Right renal pelvis (tissue), 4 donors: ENCODE data around the gene PSPN. TPM values are rescaled to one million over a fixed set of nuclear protein-coding genes. Genes with fewer than 3 reads are reported as not detected.

Experiments used
- DNase-seq, 4 donors: peaks; one replicate each; pipeline ENCODE4 v3.0.0-alpha.2; 2013; ENCODE audit warnings: low read depth in 4 of 4, low spot score in 3 of 4, missing footprints in 1 of 4
- polyA plus RNA-seq, 4 donors: library from polyadenylated mRNA; unstranded; fragments of 120-200 nt; gene quantifications; one replicate each; pipeline ENCODE4 v1.2.1, GENCODE V29; 2013; ENCODE audit not compliant: insufficient read length in 4 of 4

The PSPN gene, protein sequence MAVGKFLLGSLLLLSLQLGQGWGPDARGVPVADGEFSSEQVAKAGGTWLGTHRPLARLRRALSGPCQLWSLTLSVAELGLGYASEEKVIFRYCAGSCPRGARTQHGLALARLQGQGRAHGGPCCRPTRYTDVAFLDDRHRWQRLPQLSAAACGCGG
- 1 to 10 TPM; 2.2 to 2.9 (median 2.6) TPM for polyA plus RNA-seq

GRCh38 chr19:6375411-6376010 is at the start of gene PSPN:
TSS of gene PSPN (minus strand) at chr19:6375933. CDS start at chr19:6375849, 84 bp downstream.
- no peak for DNase-seq

DNA sequence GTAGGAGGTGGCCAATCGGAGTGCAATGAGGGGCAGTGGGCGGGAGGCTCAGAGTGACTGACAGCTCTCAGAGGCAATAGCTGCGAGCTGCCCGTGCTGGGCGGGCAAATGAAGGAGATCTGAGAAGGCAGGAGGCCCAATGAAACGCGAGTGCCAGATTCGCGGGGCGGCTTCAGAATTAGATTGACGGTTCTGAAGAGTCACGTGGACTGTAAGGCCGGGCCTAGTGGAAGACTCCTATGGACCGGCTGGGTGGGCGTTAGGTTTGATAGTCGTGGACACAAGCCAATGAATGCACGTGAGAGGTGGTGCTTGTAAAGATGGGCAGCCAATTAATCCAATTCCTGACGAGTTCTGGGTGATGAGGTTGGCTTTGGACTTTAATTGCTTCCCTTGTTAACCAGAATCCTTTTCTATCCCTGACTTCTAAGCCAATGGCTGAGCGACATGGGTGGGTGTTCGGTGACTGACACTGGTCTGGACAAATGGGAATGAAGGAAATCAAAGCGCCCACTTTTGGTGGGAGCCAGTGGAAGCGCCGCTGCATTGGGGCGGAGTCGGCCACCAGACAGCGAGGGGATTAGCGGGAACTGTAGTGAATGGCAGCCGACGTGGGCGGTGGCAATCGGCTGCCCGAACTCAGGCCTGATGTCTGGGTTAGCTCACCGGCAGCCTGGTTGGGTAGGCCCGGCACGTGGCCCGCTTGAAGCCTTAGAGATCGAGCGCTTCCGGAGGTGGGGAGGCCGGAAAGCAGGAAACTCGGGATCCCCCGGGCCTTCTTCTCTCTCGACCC is 49.4 kb upstream of the PSPN start:
- DNase-seq, result peak; percentile 99 to 100 (median 100)

DNA sequence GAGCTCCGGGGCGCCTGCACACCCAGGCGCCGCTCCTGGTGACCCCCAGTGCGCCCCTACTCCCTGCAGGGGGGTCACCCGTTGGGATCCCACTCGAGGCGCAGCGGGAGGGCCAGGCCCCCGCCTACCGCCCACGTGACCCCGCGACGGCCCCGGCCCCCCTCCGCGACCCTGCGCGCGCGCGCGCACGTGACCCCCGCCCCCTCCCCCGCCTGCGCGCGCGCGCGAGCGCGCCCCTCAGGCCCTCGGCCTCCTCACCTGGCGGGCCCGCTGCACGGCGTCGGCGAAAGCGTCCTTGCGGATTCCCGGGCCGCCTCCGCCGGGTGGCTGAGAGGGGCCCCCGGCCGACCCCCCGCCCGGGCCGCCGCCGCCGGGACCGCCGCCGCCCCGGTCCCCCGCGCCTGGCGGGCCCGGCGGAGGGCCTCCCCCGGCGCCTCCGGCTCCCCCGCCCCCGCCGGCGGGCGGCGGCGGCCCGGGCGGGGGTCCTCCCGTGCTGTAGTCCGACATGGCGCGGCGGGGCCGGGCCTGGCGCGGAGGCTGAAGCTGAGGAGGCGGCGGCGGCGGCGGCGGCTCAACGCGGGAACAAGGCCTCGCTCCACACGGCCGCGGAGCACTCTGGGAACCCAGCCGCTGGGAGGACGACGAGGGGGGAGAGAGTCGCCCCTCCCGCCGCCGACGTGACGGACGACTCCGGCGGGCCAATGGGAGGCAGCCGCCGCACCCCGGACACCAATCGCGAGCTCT is 48.6 kb upstream of the PSPN start, which contains the start of gene KHSRP:
TSS of gene KHSRP (minus strand) at position 617 of the 744 bp plus-strand sequence. CDS start at position 507, 110 bp downstream.
- peak in 1 of 4 donors; percentile 96 for DNase-seq

DNA sequence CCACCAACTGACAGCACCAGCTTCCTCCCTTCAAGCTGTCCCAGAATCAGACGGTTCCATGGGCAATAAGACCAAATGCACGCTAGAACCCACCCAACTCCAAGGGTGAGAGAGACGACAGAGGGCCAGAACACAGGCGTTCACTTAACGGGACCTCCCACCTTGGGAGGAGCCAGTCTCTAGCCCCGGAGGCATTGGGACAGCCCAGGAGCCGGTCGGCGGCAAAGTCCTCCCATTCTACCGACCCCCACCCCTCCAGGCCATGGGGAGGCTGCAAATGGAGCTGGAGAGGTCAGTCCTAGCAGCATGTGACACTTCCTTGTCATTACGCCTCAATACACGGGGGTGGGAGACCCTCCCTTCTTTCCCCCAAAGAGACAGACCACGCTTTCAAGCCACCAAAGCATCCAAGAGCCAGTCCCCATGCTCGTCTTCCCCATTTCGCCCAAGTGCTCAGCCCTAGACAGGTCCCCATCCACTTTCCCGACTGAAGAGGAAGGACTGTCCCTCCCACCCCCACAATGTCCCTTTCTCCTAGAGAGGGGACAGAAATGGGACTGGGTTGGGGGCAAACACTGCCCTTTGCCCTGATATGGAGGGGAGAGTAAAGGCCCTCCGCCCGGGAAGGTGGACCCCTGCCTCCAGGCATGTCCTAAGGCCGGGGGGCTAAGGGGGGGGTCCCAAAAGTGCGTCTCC is 47.9 kb upstream of the PSPN start:
- no peak for DNase-seq

- DNase-seq, result no peak
These were observed 45.6 kb upstream of the PSPN start for GRCh38 chr19:6421075-6422014.

- DNase-seq, result no peak
These were observed 42.8 kb upstream of the PSPN start for GRCh38 chr19:6418562-6418932.

- no peak for DNase-seq
These were observed 42.2 kb upstream of the PSPN start for GRCh38 chr19:6417713-6418561.

DNA sequence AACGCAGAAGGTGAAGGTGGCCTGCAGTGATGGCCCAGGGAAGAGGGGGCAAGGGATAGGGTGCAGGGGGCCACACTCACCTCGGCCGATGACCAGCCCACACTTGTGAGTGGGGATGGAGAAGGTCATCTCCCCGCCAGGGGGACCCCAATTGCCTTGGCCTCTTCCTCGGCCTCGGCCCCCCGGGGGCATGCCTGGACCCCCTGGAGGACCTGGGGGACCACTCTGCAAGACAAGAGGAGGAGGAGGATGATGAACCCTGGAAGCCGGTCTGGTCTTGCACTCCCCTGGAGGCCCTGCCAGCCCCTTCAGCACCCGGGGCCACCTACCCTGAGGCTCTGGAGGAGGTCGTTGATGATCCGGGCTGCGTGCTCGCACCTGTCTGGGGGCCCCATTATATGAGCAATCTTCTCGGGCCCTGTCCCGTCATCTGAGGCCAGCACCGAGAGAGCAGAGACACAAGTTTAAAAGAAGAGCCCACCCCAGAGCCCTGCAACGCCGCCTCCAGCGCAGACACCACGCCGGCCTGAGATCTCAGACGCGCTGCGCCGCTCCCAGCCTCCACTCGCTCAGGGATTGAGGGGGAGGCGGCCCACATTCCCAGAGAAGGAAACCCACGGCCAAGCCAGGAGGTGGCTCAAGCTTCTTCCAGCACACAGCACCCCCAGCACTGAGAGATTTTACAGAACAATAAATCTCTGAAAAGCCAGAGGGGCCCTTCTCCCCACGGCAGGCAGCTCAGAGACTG is 41.1 kb upstream of the PSPN start:
- DNase-seq, result no peak

DNA sequence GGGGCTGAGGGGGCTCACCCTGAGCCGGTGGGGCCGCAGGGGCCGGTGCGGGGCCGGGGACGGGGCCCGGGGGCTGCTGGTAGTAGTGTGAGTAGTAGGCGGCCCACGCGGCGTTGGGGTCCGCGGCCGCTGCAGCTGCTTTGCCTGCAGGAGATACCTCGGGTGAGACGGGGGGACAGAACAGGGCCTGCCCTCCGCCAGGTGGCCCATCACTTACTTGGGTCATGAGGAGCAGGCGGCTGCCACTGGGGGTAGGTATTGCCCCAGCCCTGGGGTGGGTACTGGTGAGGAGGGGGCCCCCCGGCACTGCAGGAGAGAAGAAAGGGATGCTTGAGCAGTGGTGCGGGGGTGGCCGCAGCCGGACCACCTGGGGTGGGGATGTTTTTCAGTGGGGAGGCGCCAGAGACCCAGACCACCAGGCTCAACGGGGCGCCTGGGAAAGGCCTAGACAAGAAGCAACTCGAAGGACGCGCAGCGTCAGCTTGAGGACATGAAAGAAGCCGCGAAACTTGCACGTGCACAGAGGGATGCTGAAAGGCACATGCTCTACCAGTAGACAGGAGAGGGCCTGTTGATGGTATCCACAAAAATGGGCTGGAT is 40.0 kb upstream of the PSPN start:
- no peak for DNase-seq

DNA sequence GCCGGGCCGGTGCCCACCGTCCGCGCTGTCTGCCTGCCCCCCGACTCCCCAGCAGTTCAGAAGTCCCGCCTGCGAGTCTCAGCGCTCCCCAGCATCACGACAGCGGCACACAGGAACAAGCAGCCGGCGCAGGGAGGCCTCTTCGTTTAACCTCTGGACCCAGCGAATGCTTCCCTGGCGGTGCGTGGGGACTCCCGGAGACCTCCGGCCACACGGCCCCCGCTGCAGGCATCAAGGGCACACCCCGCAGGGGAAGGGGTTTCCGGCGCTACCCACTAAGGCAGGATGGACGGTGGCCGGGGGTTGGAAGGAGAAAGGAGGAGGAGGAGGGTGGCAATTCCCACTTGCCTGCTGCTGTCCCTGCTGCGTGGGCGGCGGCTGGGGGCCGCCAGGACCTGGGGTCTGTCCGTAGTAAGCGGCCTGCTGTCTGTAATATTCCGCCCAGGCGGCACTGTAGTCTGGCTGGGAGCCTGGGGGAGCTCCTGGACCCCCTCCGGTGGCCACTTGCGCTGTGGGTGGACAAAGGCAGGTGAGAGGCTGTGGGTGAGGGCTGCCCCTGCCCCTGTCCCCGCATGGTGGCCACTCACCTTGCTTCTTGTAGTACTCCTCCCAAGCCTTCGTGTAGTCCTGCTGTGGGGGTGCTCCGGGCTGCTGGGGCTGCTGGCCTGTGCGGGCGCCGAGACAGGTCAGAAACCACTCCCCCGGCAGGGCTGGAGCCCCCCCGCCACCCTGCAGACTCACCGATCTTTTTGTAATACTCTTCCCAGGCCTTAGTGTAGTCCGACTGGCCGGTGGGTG is 39.3 kb upstream of the PSPN start:
- DNase-seq, result no peak

- DNase-seq, result no peak
These were observed 38.2 kb upstream of the PSPN start for GRCh38 chr19:6413721-6414643.

GRCh38 chr19:6413291-6413690 is 37.6 kb upstream of the PSPN start:
- DNase-seq, result no peak

GRCh38 chr19:6412447-6413091 is 36.8 kb upstream of the PSPN start:
- no peak for DNase-seq

GRCh38 chr19:6412061-6412446 is 36.3 kb upstream of the PSPN start:
- DNase-seq, result no peak

DNA sequence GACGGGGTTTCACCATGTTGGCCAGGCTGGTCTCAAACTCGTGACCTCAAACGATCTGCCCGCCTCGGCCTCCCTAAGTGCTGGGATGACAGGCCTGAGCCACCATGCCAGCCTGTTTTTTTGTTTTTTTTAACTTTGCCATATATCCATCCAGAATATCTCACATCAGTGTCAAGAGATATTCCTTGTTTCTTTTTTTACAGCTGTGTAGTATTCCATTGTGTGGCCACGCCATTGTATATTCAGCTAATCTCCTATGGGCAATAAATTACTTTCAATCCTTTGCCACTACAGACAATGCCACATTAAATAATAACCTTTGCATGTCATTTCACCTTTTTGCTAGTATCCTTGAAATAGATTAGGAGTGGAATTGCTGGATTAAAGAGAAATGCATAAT is 33.6 kb upstream of the PSPN start:
- no peak for DNase-seq
